Dendritic cell treated with granulocyte-macrophage colony-stimulating factor and Interleukin-4, amounts not matched to agents 40 ng/mL and 50 ng/mL, for 4 days (primary cell): ENCODE measurements around the gene IL12RB1.

ENCODE experiments used
- H3K27ac Mint-ChIP-seq: one replicate; pipeline ENCODE4 v1.8.0; 2022; ENCODE audit warnings: mild to moderate bottlenecking, mixed read lengths
- H3K27me3 Mint-ChIP-seq: one replicate; pipeline ENCODE4 v1.8.0; 2022; ENCODE audit warnings: mild to moderate bottlenecking, mixed read lengths
- H3K36me3 Mint-ChIP-seq: one replicate; pipeline ENCODE4 v1.8.0; 2022; ENCODE audit warnings: low read depth, mixed read lengths
- H3K4me1 Mint-ChIP-seq: one replicate; pipeline ENCODE4 v1.8.0; 2022; ENCODE audit warnings: low read depth, mixed read lengths
- H3K4me3 Mint-ChIP-seq: one replicate; pipeline ENCODE4 v1.8.0; 2022; ENCODE audit warnings: mild to moderate bottlenecking, moderate library complexity, mixed read lengths
- H3K9me3 Mint-ChIP-seq: one replicate; pipeline ENCODE4 v1.8.0; 2022; ENCODE audit warnings: mixed read lengths
- intact Hi-C: fragments of 100-400 bp; cut with micrococcal nuclease; formaldehyde crosslinking; loops from one replicate; pipeline ENCODE4 v1.15.0; 2022

IL12RB1 gene

DNA sequence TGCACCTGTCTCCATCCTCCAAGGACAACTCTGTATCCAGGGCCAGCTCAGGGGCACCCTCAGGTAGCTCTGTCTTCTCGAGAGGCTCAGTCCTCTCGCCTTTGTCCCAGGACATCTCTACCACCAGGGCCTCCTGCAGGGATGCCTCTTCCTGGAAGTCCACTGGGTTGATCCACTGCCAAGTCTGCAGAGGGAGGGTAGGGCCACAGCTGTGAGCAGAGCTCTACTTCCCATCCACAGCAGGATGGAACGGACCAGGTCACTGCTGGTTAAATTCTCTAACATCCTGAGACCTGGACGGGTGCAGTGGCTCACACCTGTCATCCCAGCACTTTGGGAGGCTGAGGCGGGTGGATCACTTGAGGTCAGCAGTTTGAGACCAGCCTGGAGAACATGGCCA lies 26.8 kb downstream of the IL12RB1 start:
- intact Hi-C loops: loop anchor here (5.0 kb wide), 3 partner anchors 38 to 192 kb away; no protein-coding TSS in a partner anchor
- H3K27ac Mint-ChIP-seq: no peak overlapping the region
- H3K27me3 Mint-ChIP-seq: no peaks in the 10 kb centered on the region
- no peaks in the 10 kb centered on the region for H3K36me3 Mint-ChIP-seq
- no peaks in the 10 kb centered on the region for H3K9me3 Mint-ChIP-seq
- peaks cover 16% of the 10 kb centered on the region for H3K4me1 Mint-ChIP-seq
- no peak overlapping the region for H3K4me3 Mint-ChIP-seq

DNA sequence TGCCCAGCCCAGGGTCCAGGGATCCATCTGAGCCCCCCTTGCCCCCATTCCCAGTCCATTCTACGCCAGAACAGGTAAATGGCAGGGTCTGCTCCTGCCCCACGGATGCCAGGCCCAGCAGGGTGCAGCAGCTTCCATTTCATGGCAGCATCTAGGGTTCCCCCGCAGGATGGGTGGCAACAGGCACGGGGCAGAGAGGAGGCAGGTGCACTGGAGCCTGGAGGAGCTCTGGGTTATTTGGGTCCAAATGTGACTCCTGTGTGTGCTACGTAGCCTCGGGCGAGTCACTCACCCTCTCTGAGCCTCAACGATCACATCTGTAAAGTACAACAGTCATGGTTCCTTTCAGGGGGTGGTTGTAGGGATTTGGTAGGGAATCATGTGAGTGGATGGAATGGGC lies 27.4 kb downstream of the IL12RB1 start:
- H3K27me3 Mint-ChIP-seq: no peaks in the 10 kb centered on the region
- H3K36me3 Mint-ChIP-seq: no peaks in the 10 kb centered on the region
- intact Hi-C loops: loop anchor here (5.0 kb wide), 2 partner anchors 37 to 122 kb away; no protein-coding TSS in a partner anchor
- no peak overlapping the region for H3K4me3 Mint-ChIP-seq
- no peak overlapping the region for H3K27ac Mint-ChIP-seq
- peaks cover 16% of the 10 kb centered on the region for H3K4me1 Mint-ChIP-seq
- no peaks in the 10 kb centered on the region for H3K9me3 Mint-ChIP-seq

DNA sequence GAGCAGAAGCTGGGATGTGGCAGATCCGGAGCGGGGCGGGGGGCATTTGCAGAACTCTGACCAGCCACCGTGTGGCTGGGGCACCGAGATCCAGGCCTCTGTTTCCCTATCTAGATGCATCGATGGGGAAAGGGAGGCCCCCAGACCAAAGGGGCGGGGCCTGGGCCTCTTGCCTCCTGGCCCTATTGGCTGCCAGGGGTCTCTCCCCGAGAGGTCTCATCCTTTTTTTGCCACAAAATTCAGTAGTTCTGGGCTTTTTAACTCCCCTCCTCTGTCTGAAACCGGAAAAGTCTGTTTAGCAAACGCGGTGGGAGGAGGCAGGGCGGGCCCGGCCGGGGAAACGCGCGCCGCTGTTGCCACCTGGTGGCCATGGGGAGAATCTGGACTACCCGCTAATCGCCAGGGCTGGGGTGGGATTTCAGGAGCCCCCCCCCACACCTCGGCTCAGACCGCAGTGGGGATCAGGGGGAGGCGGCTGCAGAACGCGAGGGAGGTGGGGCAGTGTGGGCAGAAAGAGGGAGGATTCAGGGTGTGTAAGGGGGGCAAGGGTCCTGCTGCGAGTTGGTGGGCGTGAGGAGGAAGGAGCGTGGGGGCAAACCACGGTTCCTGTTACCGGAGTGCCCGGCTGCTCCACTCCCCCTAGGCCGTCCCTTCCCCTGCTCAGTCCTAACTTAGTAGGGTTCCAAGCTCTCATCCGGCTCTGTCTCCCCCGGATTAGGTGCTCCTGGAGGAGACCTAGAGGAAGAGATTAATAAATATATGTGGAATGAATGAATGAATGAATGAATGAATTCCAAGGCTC lies 28.3 kb downstream of the IL12RB1 start:
- Mint-ChIP-seq H3K9me3 (no peaks in the 10 kb centered on the region), H3K27me3 (no peaks in the 10 kb centered on the region), H3K4me1 (peaks cover 16% of the 10 kb centered on the region), H3K27ac (peak overlapping the region; percentile 81), H3K36me3 (no peaks in the 10 kb centered on the region), H3K4me3 (peak overlapping the region; percentile 61)
- intact Hi-C loops: loop anchor here (1.0 to 5.0 kb wide), 3 partner anchors 36 to 121 kb away; no protein-coding TSS in a partner anchor

DNA sequence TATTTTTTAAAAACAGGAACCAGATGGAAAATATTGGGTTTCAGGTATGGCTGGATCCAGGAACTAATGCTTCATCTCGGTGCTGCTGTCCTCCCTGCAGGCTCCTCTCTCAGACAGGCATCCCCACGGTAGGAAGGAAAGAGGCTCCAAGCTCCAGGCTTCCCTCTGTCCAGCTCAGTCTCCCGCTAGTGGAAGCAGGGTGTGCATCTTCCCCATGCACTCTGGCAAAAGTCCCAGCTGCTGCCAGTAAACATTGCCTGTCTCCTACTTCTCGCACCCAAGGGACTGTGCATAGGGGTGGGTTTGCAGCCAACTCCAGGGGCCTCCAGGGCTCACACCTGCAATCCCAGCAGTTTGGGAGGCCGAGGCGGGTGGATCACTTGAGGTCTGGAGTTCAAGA lies 29.2 kb downstream of the IL12RB1 start:
- peak overlapping the region; percentile 48 for H3K4me3 Mint-ChIP-seq
- intact Hi-C loops: loop anchor here (5.0 kb wide), 2 partner anchors 35 to 120 kb away; no protein-coding TSS in a partner anchor
- peaks cover 16% of the 10 kb centered on the region for H3K4me1 Mint-ChIP-seq
- peaks cover 7% of the 10 kb centered on the region for H3K27me3 Mint-ChIP-seq
- H3K27ac Mint-ChIP-seq: peak overlapping the region; percentile 81
- no peaks in the 10 kb centered on the region for H3K9me3 Mint-ChIP-seq
- no peaks in the 10 kb centered on the region for H3K36me3 Mint-ChIP-seq

DNA sequence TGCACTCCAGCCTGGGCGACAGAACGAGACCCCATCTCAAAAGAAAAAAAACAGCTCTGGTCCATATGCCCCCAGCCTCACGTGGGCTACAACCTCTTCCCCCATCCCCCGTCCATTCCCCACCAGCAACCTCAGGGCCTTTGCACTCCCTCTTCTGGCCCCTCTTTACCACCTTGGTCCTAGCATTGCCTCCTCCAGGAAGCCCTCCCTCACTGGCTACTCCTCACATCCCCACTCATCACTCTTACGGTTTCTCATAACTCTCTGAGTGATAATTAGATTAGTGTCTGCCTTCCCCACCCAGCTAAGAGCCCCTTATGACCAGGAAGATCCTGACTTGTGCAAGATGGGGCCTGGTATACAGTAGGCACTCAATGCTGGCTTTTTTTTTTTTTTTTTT lies 30.8 kb downstream of the IL12RB1 start:
- intact Hi-C loops: loop anchor here (5.0 kb wide), 2 partner anchors 34 to 119 kb away; no protein-coding TSS in a partner anchor
- peaks cover 18% of the 10 kb centered on the region for H3K27me3 Mint-ChIP-seq
- peak overlapping the region; percentile 49 for H3K27ac Mint-ChIP-seq
- peaks cover 16% of the 10 kb centered on the region for H3K4me1 Mint-ChIP-seq
- H3K36me3 Mint-ChIP-seq: no peaks in the 10 kb centered on the region
- no peaks in the 10 kb centered on the region for H3K9me3 Mint-ChIP-seq
- H3K4me3 Mint-ChIP-seq: no peak overlapping the region

GRCh38 chr19:18053576-18054219 lies 33.0 kb downstream of the IL12RB1 start:
- peaks cover 25% of the 10 kb centered on the region for H3K27me3 Mint-ChIP-seq
- no peak overlapping the region for H3K27ac Mint-ChIP-seq
- no peaks in the 10 kb centered on the region for H3K9me3 Mint-ChIP-seq
- no peaks in the 10 kb centered on the region for H3K36me3 Mint-ChIP-seq
- H3K4me1 Mint-ChIP-seq: peaks cover 30% of the 10 kb centered on the region
- intact Hi-C loops: no loop called here
- no peak overlapping the region for H3K4me3 Mint-ChIP-seq

DNA sequence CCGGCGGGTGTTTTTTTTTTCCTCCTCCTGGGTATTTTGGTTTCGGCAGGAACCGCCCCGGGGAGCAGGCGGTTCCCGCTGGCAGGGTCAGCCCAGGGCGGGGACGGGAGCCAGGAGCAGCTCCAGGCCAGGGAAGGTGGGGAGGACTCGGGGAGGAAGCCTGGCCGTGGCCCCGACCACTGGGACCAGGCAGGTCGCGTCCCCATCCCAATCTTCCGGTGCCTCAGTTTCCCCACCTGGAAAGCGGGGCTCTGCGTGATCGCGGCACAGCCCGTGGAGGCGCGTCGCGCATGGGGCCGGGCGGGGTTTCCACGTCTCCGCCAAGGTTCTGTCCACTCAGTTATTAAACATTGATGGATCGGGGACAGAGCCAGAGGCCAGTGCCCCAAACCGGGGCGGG lies 34.8 kb downstream of the IL12RB1 start:
- intact Hi-C loops: no loop called here
- Mint-ChIP-seq H3K27ac (no peak overlapping the region), H3K4me3 (no peak overlapping the region), H3K9me3 (no peaks in the 10 kb centered on the region), H3K27me3 (peaks cover 25% of the 10 kb centered on the region), H3K4me1 (peaks cover 23% of the 10 kb centered on the region), H3K36me3 (no peaks in the 10 kb centered on the region)

DNA sequence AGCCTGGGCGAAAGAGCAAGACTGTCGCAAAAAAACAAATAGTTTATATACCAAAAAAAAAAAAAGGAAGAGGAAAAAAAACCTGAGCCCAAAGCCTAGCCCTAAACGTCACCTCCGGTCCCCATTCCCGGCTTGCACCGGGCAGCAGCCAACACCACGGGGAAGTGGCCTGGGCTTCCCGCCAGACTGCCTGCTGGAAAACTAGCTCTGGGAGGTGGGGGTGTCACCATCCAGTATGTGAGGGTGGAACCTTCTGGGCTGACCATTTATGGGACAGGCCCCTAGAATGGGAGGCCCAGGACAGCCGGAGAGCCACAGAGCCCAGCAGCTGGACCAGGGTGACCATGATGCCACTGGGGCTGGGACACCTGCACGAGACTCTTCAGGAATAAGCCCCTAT lies 37.3 kb downstream of the IL12RB1 start:
- intact Hi-C loops: no loop called here
- Mint-ChIP-seq H3K27ac (peak overlapping the region; percentile 49), H3K9me3 (no peaks in the 10 kb centered on the region), H3K4me1 (peaks cover 43% of the 10 kb centered on the region), H3K36me3 (no peaks in the 10 kb centered on the region), H3K4me3 (no peak overlapping the region), H3K27me3 (peaks cover 25% of the 10 kb centered on the region)

GRCh38 chr19:18046059-18046718 lies 40.5 kb downstream of the IL12RB1 start:
- peak overlapping the region; percentile 85 for H3K27ac Mint-ChIP-seq
- H3K4me1 Mint-ChIP-seq: peaks cover 61% of the 10 kb centered on the region

GRCh38 chr19:18045307-18046050 lies 41.3 kb downstream of the IL12RB1 start:
- H3K36me3 Mint-ChIP-seq: no peaks in the 10 kb centered on the region
- peaks cover 8% of the 10 kb centered on the region for H3K9me3 Mint-ChIP-seq
- H3K27me3 Mint-ChIP-seq: peaks cover 22% of the 10 kb centered on the region
- intact Hi-C loops: no loop called here
- H3K27ac Mint-ChIP-seq: peak overlapping the region; percentile 85
- H3K4me1 Mint-ChIP-seq: peaks cover 61% of the 10 kb centered on the region
- H3K4me3 Mint-ChIP-seq: peak overlapping the region; percentile 55

More at GRCh38 chr19:18046059-18046718, 40.5 kb downstream of the IL12RB1 start:
- H3K27me3 Mint-ChIP-seq: peaks cover 20% of the 10 kb centered on the region
- H3K9me3 Mint-ChIP-seq: peaks cover 1% of the 10 kb centered on the region
- intact Hi-C loops: no loop called here
- H3K36me3 Mint-ChIP-seq: no peaks in the 10 kb centered on the region
- no peak overlapping the region for H3K4me3 Mint-ChIP-seq

- peaks cover 60% of the 10 kb centered on the region for H3K4me1 Mint-ChIP-seq
- peak overlapping the region; percentile 55 for H3K4me3 Mint-ChIP-seq
- no peaks in the 10 kb centered on the region for H3K36me3 Mint-ChIP-seq
- peaks cover 24% of the 10 kb centered on the region for H3K27me3 Mint-ChIP-seq
- intact Hi-C loops: no loop called here
- H3K27ac Mint-ChIP-seq: peak overlapping the region; percentile 85
- peaks cover 8% of the 10 kb centered on the region for H3K9me3 Mint-ChIP-seq
These were observed 41.9 kb downstream of the IL12RB1 start for GRCh38 chr19:18044825-18045304.

GRCh38 chr19:18043676-18044075 lies 43.1 kb downstream of the IL12RB1 start:
- intact Hi-C loops: no loop called here
- no peak overlapping the region for H3K4me3 Mint-ChIP-seq

DNA sequence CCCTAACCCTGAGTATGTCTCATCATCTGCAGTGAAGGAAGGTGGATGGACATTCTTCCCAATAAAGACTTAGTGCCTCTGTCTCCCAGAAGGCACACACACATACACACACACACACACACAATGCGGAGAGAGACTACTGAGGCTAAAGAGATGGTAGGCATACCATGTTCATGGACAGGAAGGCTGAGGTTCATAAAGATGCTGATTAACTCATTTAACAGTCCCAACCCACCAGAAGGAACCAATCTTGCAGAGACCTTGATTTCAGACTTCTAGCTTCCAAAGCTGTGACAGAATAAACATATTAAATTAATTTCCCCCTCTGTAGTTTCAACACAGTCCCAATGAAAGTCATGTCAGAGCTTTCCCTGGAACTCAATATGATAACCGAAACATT lies 45.7 kb downstream of the IL12RB1 start:
- Mint-ChIP-seq H3K4me1 (peaks cover 47% of the 10 kb centered on the region), H3K9me3 (peaks cover 8% of the 10 kb centered on the region), H3K27ac (no peak overlapping the region), H3K4me3 (no peak overlapping the region), H3K36me3 (no peaks in the 10 kb centered on the region), H3K27me3 (peaks cover 28% of the 10 kb centered on the region)
- intact Hi-C loops: no loop called here

More at GRCh38 chr19:18043676-18044075, 43.1 kb downstream of the IL12RB1 start:
- Mint-ChIP-seq H3K9me3 (peaks cover 8% of the 10 kb centered on the region), H3K36me3 (no peaks in the 10 kb centered on the region), H3K27ac (peak overlapping the region; percentile 85), H3K27me3 (peaks cover 27% of the 10 kb centered on the region), H3K4me1 (peaks cover 58% of the 10 kb centered on the region)
